Measurements from ENCODE around the gene SEMA4C.

Gene SEMA4C

GRCh38 chr2:96881349-96882195 is 11.7 kb upstream of the SEMA4C start:
- no peak for DNase-seq (ENCODE audit: low read depth in 2 of 2, low spot score in 1 of 2)

GRCh38 chr2:96880891-96881273 is 11.0 kb upstream of the SEMA4C start:
- DNase-seq (ENCODE audit: low read depth in 2 of 2, low spot score in 1 of 2), result no peak

GRCh38 chr2:96879545-96880040 is 9.7 kb upstream of the SEMA4C start:
- DNase-seq (ENCODE audit: low read depth in 2 of 2, low spot score in 1 of 2), result no peak

- no peak for DNase-seq (ENCODE audit: low read depth in 2 of 2, low spot score in 1 of 2)
These were observed 9.1 kb upstream of the SEMA4C start for GRCh38 chr2:96878796-96879544.

GRCh38 chr2:96878171-96878570 is 8.3 kb upstream of the SEMA4C start:
- DNase-seq (ENCODE audit: low read depth in 2 of 2, low spot score in 1 of 2), result no peak

GRCh38 chr2:96877631-96878092 is 7.8 kb upstream of the SEMA4C start:
- DNase-seq (ENCODE audit: low read depth in 2 of 2, low spot score in 1 of 2), result no peak

- DNase-seq (ENCODE audit: low read depth in 2 of 2, low spot score in 1 of 2), result no peak
These were observed 7.2 kb upstream of the SEMA4C start for GRCh38 chr2:96877042-96877451.

- no peak for DNase-seq (ENCODE audit: low read depth in 2 of 2, low spot score in 1 of 2)
These were observed 6.6 kb upstream of the SEMA4C start for GRCh38 chr2:96876269-96877041.

GRCh38 chr2:96875498-96876268 is 5.8 kb upstream of the SEMA4C start:
- DNase-seq (ENCODE audit: low read depth in 2 of 2, low spot score in 1 of 2), result no peak

- no peak for DNase-seq (ENCODE audit: low read depth in 2 of 2, low spot score in 1 of 2)
These were observed 4.4 kb upstream of the SEMA4C start for GRCh38 chr2:96874198-96874831.

GRCh38 chr2:96873651-96874096 is 3.8 kb upstream of the SEMA4C start:
- no peak for DNase-seq (ENCODE audit: low read depth in 2 of 2, low spot score in 1 of 2)

- no peak for DNase-seq (ENCODE audit: low read depth in 2 of 2, low spot score in 1 of 2)
These were observed 2.9 kb upstream of the SEMA4C start for GRCh38 chr2:96872591-96873349.

GRCh38 chr2:96870626-96871255 is 861 bp upstream of the SEMA4C start:
- DNase-seq (ENCODE audit: low read depth in 2 of 2, low spot score in 1 of 2), result peak in 1 of 2 donors; percentile 50

GRCh38 chr2:96869281-96869821 is 529 bp downstream of the SEMA4C start:
- DNase-seq (ENCODE audit: low read depth in 2 of 2, low spot score in 1 of 2), result no peak

GRCh38 chr2:96868555-96869280 is 1.2 kb downstream of the SEMA4C start:
- no peak for DNase-seq (ENCODE audit: low read depth in 2 of 2, low spot score in 1 of 2)

- no peak for DNase-seq (ENCODE audit: low read depth in 2 of 2, low spot score in 1 of 2)
These were observed 1.9 kb downstream of the SEMA4C start for GRCh38 chr2:96867756-96868554.
